BJ (cell line): ENCODE results near the gene PRKCA. TPM values are rescaled to one million over a fixed set of nuclear protein-coding genes. Genes with fewer than 3 reads are reported as not detected.
"Not testable (repeated sequence)": the region's sequence is repeated elsewhere in the genome, so short reads cannot be mapped to it uniquely, and the experiment has no call there.

Experiments used
- CTCF ChIA-PET: fragments of 350-600 bp; formaldehyde crosslinking; extraction: SDS; loops from one replicate; lab custom pipeline; 2021; ENCODE audit warnings: antibody characterized with exemption, inconsistent platforms; lab: Yijun Ruan, JAX
- POLR2A ChIA-PET: fragments of 300-600 bp; sonication (Branson Sonifier 250); formaldehyde crosslinking; extraction: SDS; loops from one replicate; lab custom pipeline; 2021; ENCODE audit warnings: antibody characterized with exemption; lab: Charles Lee
- DNase-seq: peaks from one replicate; pipeline ENCODE4 v3.0.0-alpha.2; 2011; ENCODE audit warnings: low read depth
- H3K27me3 ChIP-seq: 2 replicates; pipeline ENCODE4 v1.6.0; 2011; ENCODE audit warnings: low read length; ENCODE audit not compliant: control insufficient read depth, insufficient read depth
- H3K36me3 ChIP-seq: 2 replicates; pipeline ENCODE4 v1.5.1; 2011; ENCODE audit warnings: low read length; ENCODE audit not compliant: control insufficient read depth, insufficient read depth
- H3K4me3 ChIP-seq: 2 replicates; pipeline ENCODE4 v1.5.1; 2011; ENCODE audit warnings: low read depth, mild to moderate bottlenecking, control low read depth, low read length
- CTCF ChIP-seq: IDR thresholded peaks from 2 replicates; pipeline ENCODE4 v1.5.1; 2011; ENCODE audit warnings: low read depth, mild to moderate bottlenecking, control low read depth, inconsistent platforms, low read length, moderate library complexity; ENCODE audit not compliant: insufficient read depth
- polyA plus RNA-seq: library from polyadenylated mRNA; depleted of rRNA; stranded (reverse); fragments of >200 nt; gene quantifications from 2 replicates; pipeline ENCODE4 v1.2.3, GENCODE V29; 2011

The PRKCA gene
- polyA plus RNA-seq, 1 experiment: 38.7 TPM

GRCh38 chr17:66474806-66475497, 172.5 kb downstream of the PRKCA start:
- H3K4me3 ChIP-seq: no peak overlapping the region
- H3K36me3 ChIP-seq: 0 out of 2 replicates have a peak, but pooled peaks cover 1% of the 10 kb centered on the region
- no peak for TF ChIP-seq CTCF
- no peak for DNase-seq
- POLR2A ChIA-PET: no interaction called here
- no peaks in the 10 kb centered on the region for H3K27me3 ChIP-seq
- CTCF ChIA-PET: interaction anchor here (0.9 to 2.5 kb wide), 2 partner anchors 13 to 18 kb away, joined by 3 to 8 read pairs; no protein-coding TSS in a partner anchor

GRCh38 chr17:66476014-66476413, 173.6 kb downstream of the PRKCA start:
- H3K27me3 ChIP-seq: no peaks in the 10 kb centered on the region
- no peak overlapping the region for H3K4me3 ChIP-seq
- ChIA-PET POLR2A (no interaction called here), CTCF (no interaction called here)
- 0 out of 2 replicates have a peak, but pooled peaks cover 1% of the 10 kb centered on the region for H3K36me3 ChIP-seq
- no peak for DNase-seq
- TF ChIP-seq CTCF: no peak

- DNase-seq: no peak
- Histone ChIP-seq H3K4me3 (no peak overlapping the region), H3K27me3 (no peaks in the 10 kb centered on the region), H3K36me3 (0 out of 2 replicates have a peak, but pooled peaks cover 1% of the 10 kb centered on the region)
- ChIA-PET CTCF (no interaction called here), POLR2A (no interaction called here)
- no peak for TF ChIP-seq CTCF
Observed at GRCh38 chr17:66477615-66478283, 175.3 kb downstream of the PRKCA start.

GRCh38 chr17:66479230-66479889, 176.9 kb downstream of the PRKCA start:
- H3K36me3 ChIP-seq, POLR2A ChIA-PET, H3K4me3 ChIP-seq, CTCF ChIA-PET, H3K27me3 ChIP-seq, DNase-seq: not testable (repeated sequence)

- TF ChIP-seq CTCF: no peak
- no peak overlapping the region for H3K4me3 ChIP-seq
- DNase-seq: no peak
- H3K36me3 ChIP-seq: no peaks in the 10 kb centered on the region
- ChIA-PET POLR2A (no interaction called here), CTCF (no interaction called here)
- H3K27me3 ChIP-seq: no peaks in the 10 kb centered on the region
Observed at GRCh38 chr17:66480243-66480642, 177.8 kb downstream of the PRKCA start.
